ENCODE data around the gene MED27. TPM values are rescaled to one million over a fixed set of nuclear protein-coding genes. Genes with fewer than 3 reads are reported as not detected.

The MED27 gene
- total and polyA plus RNA-seq, 8 donors: 0.87 to 21.9 (median 12.7) TPM

DNA sequence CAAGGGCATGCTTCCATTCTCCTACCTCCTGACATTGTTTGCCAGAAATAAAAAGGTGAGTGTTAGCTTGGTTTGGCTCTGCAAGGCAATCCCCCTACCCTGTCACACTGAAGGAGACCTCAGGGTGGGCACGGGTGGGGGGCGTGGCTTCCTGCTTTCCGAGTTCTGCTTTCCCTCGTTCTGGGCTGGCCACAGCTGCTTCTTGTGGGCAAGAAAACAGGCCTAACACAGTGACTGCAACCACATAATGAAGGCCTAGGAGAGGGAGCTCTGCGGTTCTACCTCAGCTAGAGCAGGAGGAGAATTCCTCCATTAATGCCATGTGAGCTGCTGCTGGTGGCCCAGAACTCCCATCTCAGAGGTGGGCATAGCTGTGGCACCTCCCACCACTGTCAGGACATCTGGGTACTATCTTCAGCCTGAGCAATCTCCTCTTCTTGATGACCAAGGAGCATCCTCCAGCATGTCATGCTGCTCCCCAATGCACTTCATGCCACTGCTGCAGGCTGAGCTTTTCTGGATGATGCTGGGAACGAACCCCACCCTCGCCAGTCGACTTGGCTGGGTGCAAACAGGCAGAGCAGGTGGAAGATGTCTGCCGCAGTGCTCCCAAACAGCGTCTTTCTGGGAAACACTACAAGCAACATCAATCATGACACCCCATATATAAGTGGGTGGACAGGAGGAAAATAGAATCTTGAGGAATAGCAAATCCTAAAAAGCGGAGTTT lies 200.3 kb downstream of the MED27 start:
- H3K4me3 ChIP-seq: no peak overlapping the region
- peaks cover 0 to 28% (median 14%) of the 10 kb centered on the region in 4 donors for H3K36me3 ChIP-seq
- no peaks in the 10 kb centered on the region for H3K9me3 ChIP-seq
- H3K27me3 ChIP-seq: no peaks in the 10 kb centered on the region
- no peak for TF ChIP-seq EP300 (IDR thresholded peaks at IDR 0.05)
- no peak for TF ChIP-seq CTCF (IDR thresholded peaks at IDR 0.05)
- TF ChIP-seq POLR2AphosphoS5 (IDR thresholded peaks at IDR 0.05): no peak
- TF ChIP-seq POLR2A (IDR thresholded peaks at IDR 0.05): no peak
- intact Hi-C loops (cut with DNase I; ENCODE audit: low total_unique reads): no loop called here
- H3K27ac ChIP-seq: no peak overlapping the region
- H3K4me1 ChIP-seq: no peaks in the 10 kb centered on the region
- WGBS, 5 donors: 83 to 91% (median 87%) methylated on average over 11 of the region's 11 CpGs
- no peak for DNase-seq

DNA sequence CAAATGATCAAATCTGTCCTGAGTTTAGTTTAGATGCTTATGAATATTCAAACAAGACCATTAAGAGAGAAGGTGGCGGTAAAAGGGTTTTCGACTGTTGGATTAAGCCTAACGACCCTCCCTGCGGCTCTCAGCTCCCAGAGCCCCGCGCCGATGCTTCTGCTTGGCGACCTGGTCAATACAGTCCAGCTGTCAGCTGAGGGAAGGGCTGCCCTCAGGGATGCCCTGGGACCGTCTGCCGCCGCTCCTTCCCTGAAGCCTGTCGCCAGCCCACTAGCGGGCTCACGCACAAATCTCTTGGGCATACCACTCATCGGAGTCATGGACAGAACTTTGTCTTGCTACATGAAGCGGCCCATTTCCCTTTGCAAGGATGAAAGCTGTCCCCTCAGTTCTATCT lies 203.2 kb downstream of the MED27 start:
- intact Hi-C loops (cut with DNase I; ENCODE audit: low total_unique reads): no loop called here
- H3K4me1 ChIP-seq: no peaks in the 10 kb centered on the region
- H3K27ac ChIP-seq: no peak overlapping the region
- TF ChIP-seq CTCF (IDR thresholded peaks at IDR 0.05): no peak
- TF ChIP-seq POLR2A (IDR thresholded peaks at IDR 0.05): no peak
- no peak for TF ChIP-seq POLR2AphosphoS5 (IDR thresholded peaks at IDR 0.05)
- no peak for TF ChIP-seq EP300 (IDR thresholded peaks at IDR 0.05)
- H3K9me3 ChIP-seq: no peaks in the 10 kb centered on the region
- peaks cover 0 to 40% (median 20%) of the 10 kb centered on the region in 4 donors for H3K36me3 ChIP-seq
- no peak overlapping the region for H3K4me3 ChIP-seq
- DNase-seq: no peak
- H3K27me3 ChIP-seq: no peaks in the 10 kb centered on the region
- 92 to 96% (median 95%) methylated on average over 16 of the region's 16 CpGs for WGBS, 5 donors

- Histone ChIP-seq H3K4me3 (no peak overlapping the region), H3K27me3 (no peaks in the 10 kb centered on the region), H3K27ac (no peak overlapping the region), H3K9me3 (no peaks in the 10 kb centered on the region), H3K4me1 (no peaks in the 10 kb centered on the region), H3K36me3 (peaks cover 0 to 41% (median 20%) of the 10 kb centered on the region in 4 donors)
- WGBS, 5 donors: 84 to 93% (median 89%) methylated on average over 16 to 17 of the region's 17 CpGs
- DNase-seq: no peak
- TF ChIP-seq CTCF (IDR thresholded peaks at IDR 0.05) (no peak), EP300 (IDR thresholded peaks at IDR 0.05) (no peak), POLR2AphosphoS5 (IDR thresholded peaks at IDR 0.05) (no peak), POLR2A (IDR thresholded peaks at IDR 0.05) (no peak)
- intact Hi-C loops (cut with DNase I; ENCODE audit: low total_unique reads): no loop called here
These were observed 203.7 kb downstream of the MED27 start for GRCh38 chr9:131875828-131876485.

DNA sequence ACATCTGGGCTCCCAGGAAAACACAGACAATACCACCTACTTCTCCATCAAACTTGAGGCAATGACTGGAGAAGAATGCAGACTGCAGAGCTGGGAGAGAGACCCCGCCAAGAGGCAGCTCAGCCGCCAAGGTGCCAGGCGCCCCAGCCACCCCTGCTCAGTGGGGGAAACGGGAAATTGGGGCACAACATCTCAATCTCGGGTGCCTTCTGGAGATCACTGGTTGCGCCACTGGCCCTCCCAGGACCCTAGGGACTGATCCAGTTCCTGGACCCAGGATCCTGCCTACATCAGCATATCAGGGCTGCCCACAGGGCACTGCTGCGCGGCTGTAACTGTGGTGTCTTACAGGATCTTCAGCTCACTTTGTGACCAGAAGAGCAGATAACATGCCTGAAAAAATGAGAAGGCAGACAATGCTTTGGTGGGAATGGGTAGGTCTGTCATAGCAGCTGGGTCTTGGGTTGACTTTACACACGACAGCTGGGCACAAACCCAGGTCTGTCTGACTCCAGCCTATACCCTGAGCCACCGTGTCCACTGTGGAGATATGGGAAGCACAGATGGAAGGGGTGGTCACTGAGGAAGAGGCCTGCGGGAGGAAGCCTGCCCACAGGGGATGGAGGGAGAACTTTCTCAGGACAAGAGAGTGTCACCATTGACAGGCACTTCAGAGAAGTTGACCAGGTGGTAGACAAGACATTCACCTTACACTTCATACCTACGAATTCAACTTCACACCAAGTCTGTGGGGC lies 204.6 kb downstream of the MED27 start:
- Histone ChIP-seq H3K36me3 (peaks cover 0 to 45% (median 23%) of the 10 kb centered on the region in 4 donors), H3K27ac (no peak overlapping the region), H3K27me3 (no peaks in the 10 kb centered on the region), H3K4me1 (no peaks in the 10 kb centered on the region), H3K4me3 (no peak overlapping the region), H3K9me3 (no peaks in the 10 kb centered on the region)
- whole genome bisulfite sequencing, 5 donors: 87 to 97% (median 94%) methylated on average over 9 to 12 of the region's 12 CpGs
- no peak for TF ChIP-seq CTCF (IDR thresholded peaks at IDR 0.05)
- no peak for TF ChIP-seq POLR2AphosphoS5 (IDR thresholded peaks at IDR 0.05)
- TF ChIP-seq EP300 (IDR thresholded peaks at IDR 0.05): no peak
- no peak for TF ChIP-seq POLR2A (IDR thresholded peaks at IDR 0.05)
- DNase-seq: no peak
- intact Hi-C loops (cut with DNase I; ENCODE audit: low total_unique reads): no loop called here
